ENCODE results near the gene TECPR2.

The TECPR2 gene

DNA sequence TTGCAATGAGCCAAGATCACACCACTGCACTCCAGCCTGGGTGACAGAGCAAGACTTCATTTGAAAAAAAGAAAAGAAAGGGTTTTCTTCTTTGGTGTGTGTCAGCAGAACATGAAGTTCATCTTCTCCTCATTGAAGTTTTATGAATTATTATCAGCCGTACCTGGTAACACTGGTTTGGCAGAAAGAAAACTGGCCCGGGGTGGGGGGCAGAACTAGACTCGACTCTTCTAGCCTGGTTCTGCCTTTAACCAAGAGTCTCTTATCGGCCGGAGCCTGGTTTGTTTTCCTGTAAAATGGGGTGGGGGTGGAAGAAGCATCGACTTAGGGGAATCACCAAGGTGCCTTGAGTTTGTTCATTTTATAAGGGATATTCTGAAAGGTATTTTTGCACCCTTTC, 64.1 kb downstream of the TECPR2 start:
- no peak for DNase-seq (ENCODE audit: low spot score)

DNA sequence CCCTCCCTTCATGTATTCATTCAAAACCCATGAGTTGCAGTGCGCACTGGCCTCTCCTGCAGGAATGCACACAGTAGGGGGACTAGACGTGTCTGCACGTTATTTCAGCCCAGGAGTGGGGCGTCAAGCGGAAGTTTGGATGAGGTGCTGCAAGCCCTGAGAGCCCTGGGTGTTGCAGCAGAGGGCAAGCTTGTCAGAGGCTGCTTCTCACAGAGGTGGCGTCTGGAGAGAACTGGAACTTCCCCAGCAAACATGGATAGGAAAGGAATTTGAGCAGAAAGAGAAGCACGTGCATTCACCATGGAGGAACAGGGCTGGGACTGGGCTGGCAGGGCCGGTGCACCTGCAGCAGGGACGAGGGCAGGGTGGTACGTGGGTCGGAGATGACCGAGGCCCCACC, 64.9 kb downstream of the TECPR2 start:
- DNase-seq (ENCODE audit: low spot score) = no peak

DNA sequence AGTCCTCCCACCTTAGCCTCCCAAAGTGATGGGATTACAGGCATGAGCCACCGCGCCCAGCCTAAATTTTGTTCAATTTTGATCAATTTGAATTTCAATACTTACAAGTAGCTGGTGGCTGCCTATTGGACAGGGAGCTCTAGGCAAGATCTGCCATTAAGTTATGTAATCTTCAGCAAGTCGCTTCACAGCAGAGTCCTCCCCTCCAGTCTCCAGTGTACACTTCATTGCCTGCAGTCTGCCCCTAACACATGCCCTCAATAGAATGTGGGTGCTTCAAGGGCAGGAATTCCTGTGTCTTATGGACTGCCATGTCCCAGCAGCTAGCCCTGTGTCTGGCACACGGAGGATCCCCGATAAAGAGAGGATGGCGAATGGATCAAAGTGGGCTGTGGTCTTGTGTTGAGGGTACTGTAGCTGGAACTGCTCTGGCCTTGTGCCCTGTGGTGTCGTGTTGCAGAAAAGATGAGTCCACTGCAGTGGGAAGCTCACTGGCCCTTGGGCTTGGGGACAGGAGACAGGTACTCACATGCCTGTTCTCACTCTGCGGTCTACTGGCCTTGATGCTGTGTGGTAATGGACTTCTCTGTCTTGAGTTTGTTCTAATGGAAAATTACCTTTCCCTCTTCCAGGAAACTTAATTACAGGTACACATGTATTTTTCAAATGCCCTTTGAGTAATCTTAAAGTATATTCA, 67.6 kb downstream of the TECPR2 start:
- DNase-seq (ENCODE audit: low spot score) = no peak

DNA sequence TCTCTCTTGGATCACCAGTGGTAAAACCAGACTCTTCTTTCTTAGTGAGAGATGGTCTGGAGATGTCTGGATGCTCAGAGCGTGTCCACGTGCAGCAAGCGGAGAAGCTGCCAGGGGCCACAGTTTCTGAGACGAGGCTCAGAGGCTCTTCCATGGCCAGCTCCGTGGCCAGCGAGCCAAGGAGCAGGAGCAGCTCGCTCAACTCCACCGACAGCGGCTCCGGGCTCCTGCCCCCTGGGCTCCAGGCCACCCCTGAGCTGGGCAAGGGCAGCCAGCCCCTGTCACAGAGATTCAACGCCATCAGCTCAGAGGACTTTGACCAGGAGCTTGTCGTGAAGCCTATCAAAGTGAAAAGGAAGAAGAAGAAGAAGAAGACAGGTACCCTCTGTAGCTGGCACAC, 69.0 kb downstream of the TECPR2 start:
- no peak for DNase-seq (ENCODE audit: low spot score)

DNA sequence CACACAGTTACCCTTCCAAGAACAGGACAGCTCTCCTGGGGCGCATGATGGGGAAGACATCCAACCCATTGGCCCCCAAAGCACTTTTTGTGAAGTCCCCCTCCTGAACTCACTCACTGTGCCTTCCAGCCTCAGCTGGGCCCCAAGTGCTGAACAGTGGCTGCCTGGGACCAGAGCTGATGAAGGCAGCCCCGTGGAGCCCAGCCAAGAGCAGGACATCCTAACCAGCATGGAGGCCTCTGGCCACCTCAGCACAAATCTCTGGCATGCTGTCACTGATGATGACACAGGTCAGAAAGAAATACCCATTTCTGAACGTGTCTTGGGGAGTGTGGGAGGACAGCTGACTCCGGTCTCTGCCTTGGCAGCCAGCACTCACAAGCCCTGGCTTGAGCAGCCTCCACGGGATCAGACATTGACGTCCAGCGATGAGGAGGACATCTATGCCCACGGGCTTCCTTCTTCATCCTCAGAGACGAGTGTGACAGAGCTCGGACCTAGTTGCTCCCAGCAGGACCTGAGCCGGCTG, 72.0 kb downstream of the TECPR2 start:
- DNase-seq (ENCODE audit: low spot score) = no peak

DNA sequence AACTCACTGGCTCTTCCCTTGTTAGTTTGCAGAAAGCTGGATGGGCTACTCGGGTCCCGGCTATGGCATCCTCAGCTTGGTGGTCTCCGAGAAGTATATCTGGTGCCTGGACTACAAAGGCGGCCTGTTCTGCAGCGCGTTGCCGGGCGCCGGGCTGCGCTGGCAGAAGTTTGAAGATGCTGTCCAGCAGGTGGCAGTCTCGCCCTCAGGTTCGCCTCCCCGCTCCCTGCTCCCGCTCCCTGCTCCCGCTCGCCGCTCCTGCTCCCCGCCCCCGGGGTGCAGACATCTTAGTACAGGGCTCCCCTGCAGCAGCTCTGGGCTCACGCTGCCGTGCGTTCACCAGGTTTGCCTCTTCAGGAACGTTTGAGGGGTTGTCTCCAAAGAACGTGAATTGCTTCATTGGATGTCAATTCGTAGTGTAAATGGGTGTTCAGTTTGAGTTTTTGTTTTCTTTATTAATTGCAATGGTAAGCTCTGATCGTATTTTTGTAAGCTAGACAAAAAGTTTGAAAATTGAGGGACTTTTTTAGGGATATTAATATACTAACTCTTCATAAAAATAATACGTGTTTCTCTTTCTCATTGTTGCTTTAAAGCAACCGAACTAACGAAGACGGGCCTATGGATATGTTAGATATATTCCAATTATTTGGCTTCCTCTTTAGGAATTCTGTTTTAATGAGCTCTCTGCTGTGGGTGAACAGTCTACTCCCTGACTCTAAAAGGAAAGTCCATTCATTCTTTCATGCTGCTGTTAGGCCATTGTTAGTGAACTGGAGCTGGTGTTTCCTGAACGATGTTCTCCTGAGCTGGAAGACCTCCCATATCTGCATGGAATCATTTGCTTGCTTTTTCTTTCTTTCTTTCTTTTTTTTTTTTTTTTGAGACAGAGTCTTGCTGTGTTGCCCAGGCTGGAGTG, 75.5 kb downstream of the TECPR2 start:
- DNase-seq (ENCODE audit: low spot score) = peak; percentile 81

DNA sequence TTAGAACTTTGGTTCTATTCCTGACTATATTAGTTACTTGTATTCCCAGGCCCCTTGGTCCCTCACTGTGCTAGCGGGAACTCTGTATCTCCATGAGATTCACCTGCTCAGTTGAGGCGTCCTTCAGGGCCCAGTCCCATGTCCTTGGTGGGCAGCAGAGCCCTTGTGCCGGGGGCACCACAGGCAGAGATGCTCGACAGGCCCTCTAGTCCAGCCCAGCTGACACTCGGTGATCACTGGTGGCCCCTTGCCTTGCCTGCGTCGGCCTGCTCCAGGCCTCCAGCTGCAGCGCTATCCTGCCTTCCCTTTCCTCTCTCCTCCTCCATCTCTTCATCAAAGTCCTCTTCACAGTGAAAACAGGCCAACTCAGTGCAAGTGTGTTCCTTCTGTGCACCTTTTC, 76.8 kb downstream of the TECPR2 start:
- no peak for DNase-seq (ENCODE audit: low spot score)

DNA sequence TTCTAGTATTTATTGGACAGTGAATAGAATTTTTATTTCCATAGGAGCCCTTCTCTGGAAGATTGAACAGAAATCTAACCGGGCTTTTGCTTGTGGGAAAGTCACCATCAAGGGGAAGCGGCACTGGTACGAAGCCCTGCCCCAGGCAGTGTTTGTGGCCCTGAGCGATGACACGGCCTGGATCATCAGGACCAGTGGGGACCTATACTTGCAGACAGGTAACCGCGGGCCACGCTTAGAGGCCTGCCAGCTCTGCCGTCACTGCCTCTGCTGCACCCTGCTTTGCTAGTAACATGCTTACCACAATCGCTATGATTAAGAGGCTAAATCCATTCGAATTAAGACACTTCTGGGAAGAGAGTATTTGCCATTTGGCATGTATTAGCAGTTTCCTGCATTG, 77.7 kb downstream of the TECPR2 start:
- DNase-seq (ENCODE audit: low spot score) = no peak

DNA sequence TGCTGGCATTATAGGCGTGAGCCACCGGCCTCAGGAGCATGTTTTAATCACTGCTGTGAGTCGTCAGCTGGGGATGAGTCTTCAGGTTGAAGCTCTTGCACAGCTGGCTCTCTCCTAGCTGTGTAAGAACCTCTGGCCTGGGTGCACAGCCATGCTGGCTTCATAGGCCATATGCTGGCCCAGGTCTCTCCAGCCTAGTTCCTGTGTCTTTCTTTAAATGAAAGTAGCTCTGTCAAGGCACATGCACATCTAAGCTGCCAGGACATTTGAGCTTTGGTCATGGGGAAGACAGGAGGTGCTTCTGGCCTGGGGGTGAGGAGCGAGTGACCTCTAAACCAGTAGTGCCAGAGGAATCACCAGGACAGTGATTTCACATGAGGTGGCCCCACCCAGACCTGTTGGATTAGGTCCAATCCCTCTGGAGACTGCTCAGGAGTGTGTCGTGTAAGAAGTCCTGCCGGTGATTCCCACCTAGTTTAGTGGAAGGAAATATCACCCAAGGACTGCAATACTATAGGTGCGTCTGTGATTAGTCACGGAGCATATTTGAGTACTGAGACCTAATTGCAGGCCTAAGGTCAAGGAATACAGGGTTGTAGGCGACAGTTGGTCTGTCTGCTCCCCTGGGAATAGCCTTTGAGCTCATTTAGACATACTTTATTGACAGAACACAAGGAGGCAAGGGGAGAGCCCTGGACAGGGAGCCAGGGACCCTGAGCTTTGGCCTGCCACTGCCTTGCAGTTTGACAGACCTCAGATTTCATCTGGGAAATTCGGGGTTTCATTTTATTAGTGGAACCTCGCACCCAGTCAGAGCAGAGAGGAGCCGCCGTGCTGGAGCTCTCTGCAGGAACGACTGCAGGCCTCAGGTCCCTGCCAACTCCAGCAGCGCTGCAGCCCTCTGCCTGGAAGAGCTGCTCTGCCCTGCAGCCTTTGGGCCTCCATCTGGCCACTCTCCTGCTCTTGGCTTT, 79.8 kb downstream of the TECPR2 start:
- DNase-seq (ENCODE audit: low spot score) = no peak

DNA sequence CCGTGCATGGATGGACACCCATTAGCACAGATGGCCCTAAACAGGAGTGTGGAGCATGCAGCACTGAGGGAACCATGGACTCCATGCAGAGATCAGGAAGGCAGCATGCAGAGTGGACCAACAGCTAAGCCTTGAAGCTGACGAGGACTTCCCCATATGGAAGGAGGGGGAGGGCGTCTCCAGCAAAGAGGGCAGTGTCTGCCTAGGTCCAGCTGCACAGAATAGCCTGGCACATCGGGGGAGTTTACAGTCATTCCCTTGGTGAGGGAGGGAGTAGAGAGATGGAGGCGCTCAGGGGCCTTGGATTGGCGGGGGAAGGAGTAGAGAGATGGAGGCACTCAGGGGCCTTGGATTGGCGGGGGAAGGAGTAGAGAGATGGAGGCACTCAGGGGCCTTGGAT, 82.3 kb downstream of the TECPR2 start:
- no peak for DNase-seq (ENCODE audit: low spot score)

DNA sequence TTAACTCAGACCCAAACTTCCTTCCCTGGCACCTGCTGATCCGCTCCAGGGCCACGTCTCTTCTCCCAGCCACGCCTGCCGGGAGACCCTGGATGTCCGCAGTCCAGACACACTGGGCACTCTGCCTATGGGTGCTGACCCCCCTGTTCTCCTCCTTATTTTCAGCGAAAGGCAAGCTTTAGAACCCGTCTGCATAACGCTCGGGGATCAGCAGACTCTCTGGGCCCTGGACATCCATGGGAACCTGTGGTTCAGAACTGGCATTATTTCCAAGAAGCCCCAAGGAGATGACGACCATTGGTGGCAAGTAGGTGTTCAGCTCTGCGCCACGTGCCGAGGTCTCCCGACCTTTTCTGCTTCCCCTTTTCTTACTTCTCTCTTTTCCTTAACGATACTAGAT, 82.9 kb downstream of the TECPR2 start:
- DNase-seq (ENCODE audit: low spot score) = no peak

DNA sequence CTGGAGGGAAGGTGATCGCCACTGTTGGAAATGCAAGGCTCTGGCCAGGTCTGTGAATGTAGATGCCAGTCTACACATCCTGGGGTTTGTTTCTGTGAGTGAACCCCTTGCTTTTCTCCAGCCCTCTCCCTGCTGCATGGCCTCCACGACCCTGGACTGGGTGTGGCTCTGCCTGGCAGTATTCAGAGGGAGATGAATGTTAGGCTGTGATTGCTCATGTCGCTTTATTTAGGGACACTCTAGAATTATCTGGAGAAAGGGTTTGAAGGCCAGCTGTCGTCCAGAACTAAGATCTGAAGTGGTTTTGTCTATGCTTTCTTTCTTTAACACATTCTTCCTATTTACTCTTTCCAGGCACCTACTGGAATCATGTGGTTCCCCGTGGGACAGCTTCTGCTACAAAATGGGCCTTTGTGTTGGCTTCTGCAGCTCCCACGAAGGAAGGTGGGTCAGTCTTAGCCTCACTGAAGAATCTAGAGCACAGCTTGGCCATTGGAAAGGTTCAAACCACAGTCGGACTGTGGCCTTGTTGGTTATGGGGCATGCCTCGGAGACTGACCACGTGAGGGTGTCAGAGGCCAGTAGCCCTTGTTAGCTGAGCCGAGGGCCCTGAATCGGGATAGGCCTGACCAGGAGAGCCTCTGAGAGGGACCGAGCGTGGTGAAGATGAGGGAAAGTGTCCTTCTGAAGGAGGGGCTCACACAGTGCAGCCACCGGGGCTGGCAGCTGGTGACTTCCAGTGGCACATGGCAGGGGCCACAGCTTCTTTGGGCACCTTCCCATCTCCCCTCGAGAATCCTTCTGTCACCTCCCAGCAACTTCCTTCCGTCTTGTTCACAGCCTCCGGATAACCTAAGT, 87.7 kb downstream of the TECPR2 start:
- DNase-seq (ENCODE audit: low spot score) = no peak

DNA sequence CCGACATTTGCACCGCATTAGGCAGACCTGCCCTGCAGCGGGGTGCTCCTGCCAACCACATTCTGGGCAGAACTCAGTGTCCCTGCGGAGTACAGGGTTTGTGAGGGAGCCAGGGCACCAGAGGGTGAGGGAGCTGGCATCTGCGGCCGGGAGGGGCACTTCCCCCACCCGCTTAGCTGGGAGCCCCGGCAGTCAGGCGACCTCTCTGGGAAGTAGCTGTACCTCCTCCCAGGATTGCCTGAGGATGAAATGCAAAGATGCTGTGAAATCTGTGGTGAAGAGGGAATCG, 88.3 kb downstream of the TECPR2 start:
- no peak for DNase-seq (ENCODE audit: low spot score)

DNA sequence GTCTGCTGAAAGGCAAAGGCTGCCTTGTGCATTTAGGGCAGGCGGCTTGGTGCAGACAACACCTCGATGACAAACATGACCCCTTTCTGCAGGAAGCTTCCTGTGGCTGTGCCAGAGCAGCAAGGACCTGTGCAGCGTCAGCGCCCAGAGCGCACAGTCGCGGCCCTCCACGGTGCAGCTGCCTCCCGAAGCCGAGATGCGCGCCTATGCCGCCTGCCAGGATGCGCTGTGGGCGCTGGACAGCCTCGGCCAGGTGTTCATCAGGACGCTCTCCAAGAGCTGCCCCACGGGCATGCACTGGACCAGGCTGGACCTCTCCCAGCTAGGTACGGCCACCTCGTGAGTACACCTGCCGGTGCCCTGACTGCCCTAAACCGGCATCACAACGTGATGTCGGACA, 89.6 kb downstream of the TECPR2 start:
- DNase-seq (ENCODE audit: low spot score) = no peak

DNA sequence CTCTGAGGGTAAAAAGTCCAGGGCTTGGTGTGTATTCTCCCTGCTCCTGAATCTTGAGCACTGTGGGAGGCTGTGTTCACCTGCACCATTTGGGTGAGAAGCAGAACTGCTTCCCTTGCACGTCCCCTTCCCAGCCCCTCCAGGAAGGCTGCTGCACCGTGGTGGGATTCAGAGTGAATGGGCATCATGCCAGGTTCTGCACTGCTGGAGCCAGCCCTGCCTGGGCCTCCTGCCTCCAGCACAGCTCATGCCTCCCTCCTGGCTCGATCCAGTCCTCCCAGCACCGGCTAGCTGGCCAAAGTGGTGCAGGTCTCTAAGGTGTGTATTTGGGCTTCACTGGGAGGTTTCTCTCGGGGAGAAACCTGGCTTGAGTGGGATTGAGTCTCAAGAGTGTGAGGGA, 92.0 kb downstream of the TECPR2 start:
- DNase-seq (ENCODE audit: low spot score) = no peak

DNA sequence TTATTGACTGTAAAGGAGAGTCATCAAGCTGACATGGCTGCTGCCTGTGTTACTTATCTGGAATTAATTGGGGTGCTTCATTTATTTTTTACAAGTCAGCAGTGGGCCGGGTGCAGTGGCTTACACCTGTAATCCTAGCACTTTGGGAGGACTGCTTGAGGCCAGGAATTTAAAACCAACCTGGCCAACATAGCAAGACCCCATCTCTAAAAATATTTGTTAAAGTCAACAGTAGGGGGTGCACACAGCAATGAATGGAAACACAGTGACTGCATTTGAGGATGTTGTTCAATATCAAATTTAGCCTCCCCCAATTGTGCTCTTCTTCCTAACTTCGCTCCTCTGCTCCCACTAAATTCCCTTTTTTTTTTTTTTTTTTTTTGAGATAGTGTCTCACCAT, 94.8 kb downstream of the TECPR2 start:
- DNase-seq (ENCODE audit: low spot score) = peak; percentile 10

DNA sequence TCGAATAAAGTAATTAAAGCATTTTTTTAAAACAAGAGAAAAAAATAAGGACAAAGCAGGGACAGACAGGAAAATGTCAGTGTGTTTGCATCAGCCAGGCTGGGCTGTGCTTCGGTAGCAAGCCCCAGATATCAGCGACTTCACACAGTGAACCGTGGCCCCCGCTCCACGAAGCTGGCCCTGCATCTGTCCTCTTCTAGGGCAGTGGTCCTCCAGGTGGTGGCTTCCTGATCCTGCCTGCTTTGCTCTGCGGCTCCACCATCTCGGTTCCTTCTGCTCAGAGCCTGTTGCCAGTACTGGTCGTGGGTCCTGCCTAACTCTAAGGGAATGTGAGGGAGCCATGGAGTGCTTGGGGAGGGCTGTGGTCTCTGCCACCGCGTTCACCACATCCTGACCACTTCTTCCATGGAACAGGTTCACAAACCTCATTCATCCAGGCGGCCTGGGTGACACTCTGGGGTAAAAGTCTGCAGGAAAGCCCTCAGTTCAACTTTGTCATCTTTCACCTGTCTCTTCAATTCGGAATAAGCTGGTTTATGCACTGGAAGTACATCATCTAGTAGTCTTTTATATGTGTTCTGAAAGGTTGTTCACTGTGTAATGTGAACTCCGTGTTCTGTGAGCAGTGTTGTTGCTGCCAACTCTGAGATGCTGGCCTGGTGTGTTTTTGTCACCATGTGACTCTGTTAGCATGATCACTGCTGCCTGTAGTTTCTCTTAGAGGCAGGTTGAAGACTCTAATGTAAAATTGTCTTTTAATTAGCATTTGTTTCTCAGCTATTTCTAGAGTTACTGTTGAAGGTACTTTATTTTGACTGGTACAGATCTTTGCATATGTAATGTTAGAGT, 99.0 kb downstream of the TECPR2 start:
- DNase-seq (ENCODE audit: low spot score) = no peak

DNA sequence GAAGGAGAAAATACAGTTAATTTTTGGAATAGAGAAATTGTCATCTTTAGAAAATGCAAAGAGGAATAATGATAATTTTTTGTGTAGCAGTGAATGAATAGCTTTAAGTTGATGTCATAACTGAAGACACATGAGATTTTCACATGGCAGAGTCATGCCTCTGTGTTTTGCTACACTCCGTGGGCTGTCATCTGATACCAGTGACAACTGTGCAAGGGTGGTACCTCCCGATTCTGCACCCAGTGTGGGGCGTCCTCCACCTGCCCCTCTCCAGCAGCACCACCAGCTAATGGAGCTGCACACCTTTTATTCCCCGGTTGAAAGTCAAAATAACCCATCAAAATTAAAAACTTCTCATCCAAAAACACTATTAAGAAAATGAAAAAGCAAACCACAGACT, 99.7 kb downstream of the TECPR2 start:
- DNase-seq (ENCODE audit: low spot score) = no peak

DNA sequence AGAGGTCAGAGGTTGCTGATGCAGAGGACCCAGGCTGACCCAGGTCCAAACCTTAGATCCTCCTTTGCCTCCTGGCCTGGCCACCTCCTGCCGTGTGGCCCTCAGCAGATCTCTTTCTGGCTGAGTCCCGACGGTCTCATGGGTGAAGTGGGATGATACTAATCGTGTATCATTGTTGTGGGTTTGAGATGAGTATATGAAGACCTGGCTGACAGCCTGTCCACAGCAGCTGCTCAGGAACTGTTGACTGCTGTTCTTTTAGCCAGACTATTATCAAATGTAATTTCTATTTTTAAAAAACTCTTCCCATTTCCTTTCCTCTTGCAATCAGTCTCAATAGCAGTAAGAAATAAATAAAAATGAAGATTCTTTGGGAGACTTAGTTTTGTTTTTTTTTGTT, 101.3 kb downstream of the TECPR2 start:
- DNase-seq (ENCODE audit: low spot score) = no peak

DNA sequence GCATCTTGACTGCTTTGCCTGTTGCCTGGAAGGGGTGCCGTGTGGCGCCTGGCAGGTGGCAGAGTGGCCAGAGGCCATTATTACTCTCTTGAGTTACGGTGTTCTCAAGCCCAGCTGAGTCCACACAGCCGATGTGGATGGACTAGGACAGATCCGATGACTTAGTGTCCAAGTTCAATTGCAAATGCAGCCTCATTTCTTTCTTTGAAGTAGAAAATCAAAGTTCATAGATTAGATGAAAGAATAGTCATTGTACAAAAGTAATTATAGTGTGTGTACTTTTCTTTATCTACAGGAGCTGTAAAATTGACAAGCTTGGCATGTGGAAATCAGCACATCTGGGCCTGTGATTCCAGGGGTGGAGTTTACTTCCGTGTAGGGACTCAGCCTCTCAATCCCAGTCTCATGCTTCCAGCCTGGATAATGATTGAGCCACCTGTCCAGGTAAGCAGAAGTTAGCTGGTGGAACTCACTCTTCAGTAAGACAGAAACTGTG, 102.2 kb downstream of the TECPR2 start:
- DNase-seq (ENCODE audit: low spot score) = no peak

Data from hematopoietic multipotent progenitor cell treated with erythropoietin and hydrocortisone succinate and interleukin-3 and kit ligand, for 15 days (in vitro differentiated cells).